GM23248 (cell line): ENCODE results near the gene PDGFD.

Experiments used
- EZH2 ChIP-seq: fragments of 200-600 bp; sonication (generic); IDR thresholded peaks from 2 replicates; pipeline ENCODE4 v1.6.1; 2018; ENCODE audit warnings: antibody characterized with exemption, mild to moderate bottlenecking; ENCODE audit not compliant: insufficient read depth, poor library complexity, severe bottlenecking
- EZH2phosphoT487 ChIP-seq: fragments of 200-600 bp; sonication (generic); IDR thresholded peaks from 2 replicates; pipeline ENCODE4 v1.6.1; 2018; ENCODE audit warnings: antibody characterized with exemption, moderate library complexity, mild to moderate bottlenecking, low read depth; ENCODE audit not compliant: insufficient read depth

DNA sequence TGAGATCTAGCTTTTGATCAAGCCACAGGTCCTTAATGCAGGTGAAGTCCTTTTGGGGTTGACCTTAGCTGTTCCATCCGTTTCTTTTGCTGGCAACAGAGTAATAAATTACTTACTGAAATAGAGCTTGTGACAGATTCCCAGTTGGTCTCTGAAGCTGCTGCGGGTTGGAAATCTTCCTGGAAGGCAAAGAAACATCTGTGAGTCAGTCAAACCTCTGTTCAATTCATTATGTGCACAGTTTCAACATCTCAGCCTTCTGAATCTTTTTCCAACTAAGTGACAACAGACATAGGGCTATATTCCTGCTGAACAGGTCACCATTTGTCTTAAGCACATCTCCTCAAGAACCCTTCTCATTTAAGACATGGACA is 216.4 kb downstream of the PDGFD start:
- no peak for TF ChIP-seq EZH2
- no peak for TF ChIP-seq EZH2phosphoT487
